Progenitor cell of endocrine pancreas (in vitro differentiated cells): ENCODE results near the gene LRP1B. TPM values are rescaled to one million over a fixed set of nuclear protein-coding genes. Genes with fewer than 3 reads are reported as not detected.

Experiments used
- DNase-seq: peaks from one replicate; pipeline ENCODE4 v3.0.0; 2021; ENCODE audit warnings: low spot score; ENCODE audit not compliant: unreplicated experiment
- H3K27ac Mint-ChIP-seq: 2 replicates; pipeline ENCODE4 v1.8.0; 2021; ENCODE audit warnings: mild to moderate bottlenecking, moderate library complexity, mixed read lengths
- H3K27me3 Mint-ChIP-seq: 2 replicates; pipeline ENCODE4 v1.8.0; 2021; ENCODE audit warnings: mixed read lengths
- H3K36me3 Mint-ChIP-seq: 2 replicates; pipeline ENCODE4 v1.8.0; 2022; ENCODE audit warnings: mixed read lengths; ENCODE audit not compliant: insufficient read depth
- H3K4me1 Mint-ChIP-seq: 2 replicates; pipeline ENCODE4 v1.8.0; 2021; ENCODE audit warnings: low read depth, mixed read lengths
- H3K4me3 Mint-ChIP-seq: 2 replicates; pipeline ENCODE4 v1.8.0; 2021; ENCODE audit warnings: low read depth, mild to moderate bottlenecking, moderate library complexity, mixed read lengths
- H3K9me3 Mint-ChIP-seq: 2 replicates; pipeline ENCODE4 v1.8.0; 2021; ENCODE audit warnings: low read depth, mixed read lengths
- total RNA-seq: library from RNA; stranded (reverse); gene quantifications from 2 replicates; pipeline ENCODE4 v1.2.1, GENCODE V29; 2021
- TF ChIP-seq, protein P1 (sequence below): fragments of 200-600 bp; sonication (generic); IDR thresholded peaks from one replicate; pipeline ENCODE4 v1.5.0; 2021; ENCODE audit warnings: antibody characterized with exemption, mild to moderate bottlenecking; ENCODE audit not compliant: unreplicated experiment

LRP1B gene
- total RNA-seq, 1 donor from 2014 or later: 0.57 TPM

DNA sequence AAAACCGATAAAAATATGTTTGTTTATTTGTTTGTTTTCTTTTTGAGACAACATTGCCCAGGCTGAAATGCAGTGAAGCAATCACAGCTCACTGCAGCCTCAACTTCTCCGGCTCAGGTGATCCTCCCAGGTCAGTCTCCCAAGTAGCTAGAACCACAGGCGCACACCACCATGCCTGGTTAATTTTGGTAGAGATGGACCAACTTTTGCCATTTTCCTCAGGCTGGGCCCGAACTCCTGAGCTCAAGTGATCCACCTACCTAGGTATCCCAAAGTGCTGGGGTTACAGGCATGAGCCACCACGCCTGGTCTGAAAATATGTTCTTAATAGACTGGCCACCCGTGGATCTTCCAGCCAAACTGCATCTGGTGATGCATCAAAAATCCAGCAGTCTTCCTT, 1867.9 kb downstream of the LRP1B start:
- no peak for DNase-seq
- TF ChIP-seq, protein P1, sequence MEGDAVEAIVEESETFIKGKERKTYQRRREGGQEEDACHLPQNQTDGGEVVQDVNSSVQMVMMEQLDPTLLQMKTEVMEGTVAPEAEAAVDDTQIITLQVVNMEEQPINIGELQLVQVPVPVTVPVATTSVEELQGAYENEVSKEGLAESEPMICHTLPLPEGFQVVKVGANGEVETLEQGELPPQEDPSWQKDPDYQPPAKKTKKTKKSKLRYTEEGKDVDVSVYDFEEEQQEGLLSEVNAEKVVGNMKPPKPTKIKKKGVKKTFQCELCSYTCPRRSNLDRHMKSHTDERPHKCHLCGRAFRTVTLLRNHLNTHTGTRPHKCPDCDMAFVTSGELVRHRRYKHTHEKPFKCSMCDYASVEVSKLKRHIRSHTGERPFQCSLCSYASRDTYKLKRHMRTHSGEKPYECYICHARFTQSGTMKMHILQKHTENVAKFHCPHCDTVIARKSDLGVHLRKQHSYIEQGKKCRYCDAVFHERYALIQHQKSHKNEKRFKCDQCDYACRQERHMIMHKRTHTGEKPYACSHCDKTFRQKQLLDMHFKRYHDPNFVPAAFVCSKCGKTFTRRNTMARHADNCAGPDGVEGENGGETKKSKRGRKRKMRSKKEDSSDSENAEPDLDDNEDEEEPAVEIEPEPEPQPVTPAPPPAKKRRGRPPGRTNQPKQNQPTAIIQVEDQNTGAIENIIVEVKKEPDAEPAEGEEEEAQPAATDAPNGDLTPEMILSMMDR: no peak
- Mint-ChIP-seq H3K36me3 (no peaks in the 10 kb centered on the region), H3K4me3 (no peak overlapping the region), H3K9me3 (no peaks in the 10 kb centered on the region), H3K27ac (no peak overlapping the region), H3K27me3 (no peaks in the 10 kb centered on the region), H3K4me1 (peaks cover 1% of the 10 kb centered on the region)

DNA sequence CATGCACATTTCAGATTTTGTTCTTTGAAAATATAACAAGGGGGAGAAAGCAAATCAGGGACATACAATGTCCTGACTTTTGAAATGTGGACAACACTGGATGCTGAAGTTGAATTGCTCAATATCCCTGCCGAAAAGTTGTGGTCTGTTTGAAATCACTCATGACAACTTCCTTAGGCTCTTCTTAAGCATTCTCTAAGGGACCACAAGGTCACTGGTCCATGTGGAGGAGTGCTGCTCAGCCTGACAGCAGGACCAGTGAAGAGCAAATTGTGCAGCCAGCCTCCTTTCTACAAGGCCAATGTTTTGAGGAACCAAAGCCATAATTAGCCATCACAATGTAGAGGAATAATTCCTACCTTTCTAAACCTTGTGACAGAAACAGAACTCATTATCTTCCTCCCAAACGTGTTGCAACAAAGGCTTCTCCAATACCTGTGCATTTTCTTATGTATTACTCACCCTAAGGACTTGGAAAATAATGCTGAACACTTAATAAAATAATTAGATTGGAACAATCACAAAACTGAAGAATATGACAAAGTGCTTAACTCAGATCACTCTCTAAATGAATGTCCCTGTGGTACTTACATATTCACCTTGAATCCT, 1873.0 kb downstream of the LRP1B start:
- Mint-ChIP-seq H3K36me3 (no peaks in the 10 kb centered on the region), H3K27me3 (no peaks in the 10 kb centered on the region), H3K4me3 (no peak overlapping the region), H3K4me1 (no peaks in the 10 kb centered on the region), H3K27ac (no peak overlapping the region), H3K9me3 (no peaks in the 10 kb centered on the region)
- no peak for DNase-seq
- TF ChIP-seq, protein P1: no peak

DNA sequence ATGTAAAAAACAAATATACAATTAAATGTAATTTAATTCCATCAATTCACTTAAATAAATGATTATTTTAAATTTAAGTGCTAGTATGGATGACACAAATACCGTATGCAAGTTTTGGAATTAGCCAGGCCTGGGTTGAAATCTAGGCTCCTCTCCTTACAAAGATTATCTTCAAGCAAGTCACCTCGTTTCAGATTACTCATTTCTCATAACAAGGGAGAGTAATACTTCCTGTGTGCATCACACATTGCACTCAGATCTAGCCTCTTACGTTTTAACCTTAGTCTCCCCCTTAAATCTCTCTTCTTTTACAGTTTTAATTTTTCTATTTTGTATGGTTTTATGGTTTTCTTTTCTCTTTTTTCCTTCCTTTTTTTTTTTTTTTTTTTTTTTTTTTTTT, 1874.7 kb downstream of the LRP1B start:
- Mint-ChIP-seq H3K9me3 (no peaks in the 10 kb centered on the region), H3K4me3 (no peak overlapping the region), H3K36me3 (no peaks in the 10 kb centered on the region), H3K4me1 (no peaks in the 10 kb centered on the region), H3K27ac (no peak overlapping the region), H3K27me3 (no peaks in the 10 kb centered on the region)
- no peak for DNase-seq
- TF ChIP-seq, protein P1: no peak

DNA sequence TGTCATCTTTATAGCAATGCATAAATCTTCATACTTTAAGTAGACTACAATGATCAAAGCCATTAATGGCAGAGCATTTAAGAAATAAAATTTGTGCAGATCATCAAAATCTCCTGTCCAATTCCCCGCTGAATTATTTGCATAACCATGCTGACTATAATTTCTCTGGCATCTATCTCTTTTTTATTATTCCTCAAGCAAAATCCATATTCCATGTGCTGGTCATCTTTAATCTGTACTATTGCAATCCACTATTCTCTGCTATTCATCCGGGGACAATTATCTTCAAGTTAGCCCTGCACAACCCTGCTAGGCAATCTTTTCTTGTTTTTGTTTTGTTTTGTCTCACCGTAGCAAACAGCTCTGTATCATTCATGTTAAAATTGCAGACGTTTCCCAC, 1881.0 kb downstream of the LRP1B start:
- no peak overlapping the region for H3K27ac Mint-ChIP-seq
- no peak for DNase-seq
- no peaks in the 10 kb centered on the region for H3K9me3 Mint-ChIP-seq
- H3K27me3 Mint-ChIP-seq: no peaks in the 10 kb centered on the region
- no peak overlapping the region for H3K4me3 Mint-ChIP-seq
- H3K36me3 Mint-ChIP-seq: no peaks in the 10 kb centered on the region
- TF ChIP-seq, protein P1: no peak
- H3K4me1 Mint-ChIP-seq: no peaks in the 10 kb centered on the region

DNA sequence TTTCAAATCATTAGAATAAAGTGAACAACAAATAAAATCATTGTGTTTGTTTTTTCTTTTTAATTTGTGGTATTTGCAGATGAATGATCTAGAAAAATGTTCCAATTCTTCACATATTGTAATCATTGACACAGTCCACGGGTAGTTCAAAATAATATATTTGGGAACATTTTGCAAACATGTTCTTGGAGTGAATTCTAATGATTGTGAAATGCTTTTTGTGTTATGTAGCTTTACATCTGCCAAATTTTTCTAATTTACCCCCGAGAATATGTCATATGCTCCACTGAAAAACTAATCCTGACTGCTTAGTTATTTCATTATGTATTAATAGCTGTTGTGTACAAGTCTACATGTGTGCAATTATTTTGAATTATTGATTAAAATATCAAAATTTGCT, 1882.2 kb downstream of the LRP1B start:
- H3K27me3 Mint-ChIP-seq: no peaks in the 10 kb centered on the region
- DNase-seq: no peak
- no peaks in the 10 kb centered on the region for H3K9me3 Mint-ChIP-seq
- H3K4me3 Mint-ChIP-seq: no peak overlapping the region
- H3K36me3 Mint-ChIP-seq: no peaks in the 10 kb centered on the region
- H3K27ac Mint-ChIP-seq: no peak overlapping the region
- TF ChIP-seq, protein P1: no peak
- no peaks in the 10 kb centered on the region for H3K4me1 Mint-ChIP-seq
